Liver (tissue), 3 donors: Measurements from ENCODE around the gene SLC17A2.

Experiments used
- TAF1 ChIP-seq: conservative IDR thresholded peaks from 2 replicates; pipeline ENCODE4 v1.6.1; 2016; ENCODE audit warnings: antibody characterized with exemption, mild to moderate bottlenecking
- TF ChIP-seq, protein P1 (sequence below): fragments of 150-350 bp; IDR thresholded peaks from 2 replicates; pipeline ENCODE4 v1.5.1; 2017; ENCODE audit warnings: improper control_type of control experiment, low read depth, low read length; ENCODE audit not compliant: missing input control
- donor health status: healthy.
- donor health status: healthy.

DNA sequence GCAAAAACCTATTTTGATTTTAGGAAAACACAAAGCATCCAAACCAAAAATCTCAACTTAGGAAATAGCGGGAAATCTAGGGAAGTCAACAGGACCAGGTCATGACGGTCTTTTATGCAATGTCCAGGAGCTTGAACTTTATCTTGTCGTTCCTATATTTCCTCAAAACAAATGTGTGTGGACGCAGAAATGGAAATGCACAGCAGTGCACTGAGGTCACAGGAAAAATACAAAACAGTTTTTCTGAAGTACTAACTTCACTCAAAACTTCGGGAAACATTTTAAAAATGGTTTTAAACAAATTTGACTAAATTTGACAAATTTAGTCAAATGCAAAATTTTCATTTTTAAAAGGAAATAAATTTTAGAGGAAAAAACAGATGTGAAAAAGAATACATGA is 5.5 kb upstream of the SLC17A2 start:
- TF ChIP-seq TAF1: no peak
- TF ChIP-seq, protein P1, sequence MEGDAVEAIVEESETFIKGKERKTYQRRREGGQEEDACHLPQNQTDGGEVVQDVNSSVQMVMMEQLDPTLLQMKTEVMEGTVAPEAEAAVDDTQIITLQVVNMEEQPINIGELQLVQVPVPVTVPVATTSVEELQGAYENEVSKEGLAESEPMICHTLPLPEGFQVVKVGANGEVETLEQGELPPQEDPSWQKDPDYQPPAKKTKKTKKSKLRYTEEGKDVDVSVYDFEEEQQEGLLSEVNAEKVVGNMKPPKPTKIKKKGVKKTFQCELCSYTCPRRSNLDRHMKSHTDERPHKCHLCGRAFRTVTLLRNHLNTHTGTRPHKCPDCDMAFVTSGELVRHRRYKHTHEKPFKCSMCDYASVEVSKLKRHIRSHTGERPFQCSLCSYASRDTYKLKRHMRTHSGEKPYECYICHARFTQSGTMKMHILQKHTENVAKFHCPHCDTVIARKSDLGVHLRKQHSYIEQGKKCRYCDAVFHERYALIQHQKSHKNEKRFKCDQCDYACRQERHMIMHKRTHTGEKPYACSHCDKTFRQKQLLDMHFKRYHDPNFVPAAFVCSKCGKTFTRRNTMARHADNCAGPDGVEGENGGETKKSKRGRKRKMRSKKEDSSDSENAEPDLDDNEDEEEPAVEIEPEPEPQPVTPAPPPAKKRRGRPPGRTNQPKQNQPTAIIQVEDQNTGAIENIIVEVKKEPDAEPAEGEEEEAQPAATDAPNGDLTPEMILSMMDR: no peak
